ENCODE data around the gene ZNF837.

- TF ChIP-seq CTCF (conservative IDR thresholded peaks at IDR 0.05 in 1 of 2, IDR thresholded peaks at IDR 0.05 in 1 of 2; ENCODE audit: low read depth in 1 of 2, low read length in 2 of 2), result no peak
- no peak for TF ChIP-seq EZH2 (IDR thresholded peaks at IDR 0.05; ENCODE audit: low read length, missing control alignments)
These were observed 51.8 kb downstream of the ZNF837 start for GRCh38 chr19:58328999-58329398.
